GM18870 (cell line): ENCODE data around the gene XYLB.
"Not testable (repeated sequence)": the region's sequence is repeated elsewhere in the genome, so short reads cannot be mapped to it uniquely, and the experiment has no call there.

ENCODE experiments used
- ATAC-seq: cut with Tn5 transposase; IDR thresholded peaks from one replicate; pipeline ENCODE4 v1.9.1; 2021; ENCODE audit warnings: moderate library complexity; ENCODE audit not compliant: unreplicated experiment

The XYLB gene

DNA sequence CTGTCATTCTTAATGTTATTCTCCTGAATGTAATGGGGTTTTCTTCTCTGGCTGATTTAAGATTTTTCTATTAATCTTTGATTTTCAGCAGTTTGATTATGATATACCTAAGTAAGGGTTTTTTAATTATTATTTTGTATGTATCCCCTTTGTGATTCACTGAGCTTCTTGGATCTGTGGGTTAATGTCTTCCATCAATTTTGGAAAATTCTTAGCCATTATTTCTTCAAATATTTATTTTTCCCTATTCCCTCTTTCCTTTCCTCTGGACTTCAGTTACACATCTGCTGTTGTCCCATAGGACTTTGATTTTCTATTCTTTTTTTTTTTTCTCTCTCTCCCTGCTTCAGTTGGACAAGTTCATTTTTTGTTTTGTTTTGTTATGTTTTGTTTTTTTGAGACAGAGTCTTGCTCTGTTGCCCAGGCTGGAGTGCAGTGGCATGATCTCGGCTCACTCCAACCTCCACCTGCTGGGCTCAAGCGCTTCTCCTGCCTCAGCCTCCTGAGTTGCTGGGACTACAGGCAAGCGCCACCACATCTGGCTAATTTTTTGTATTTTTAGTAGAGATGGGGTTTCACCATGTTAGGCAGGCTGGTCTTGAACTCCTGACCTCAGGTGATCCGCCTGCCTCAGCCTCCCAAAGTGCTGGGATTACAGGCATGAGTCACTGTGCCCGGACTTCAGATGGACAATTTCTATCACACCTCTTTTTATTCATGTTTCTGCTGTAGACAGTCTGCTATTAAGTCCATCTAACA is 40.6 kb downstream of the XYLB start:
- ATAC-seq = no peak

DNA sequence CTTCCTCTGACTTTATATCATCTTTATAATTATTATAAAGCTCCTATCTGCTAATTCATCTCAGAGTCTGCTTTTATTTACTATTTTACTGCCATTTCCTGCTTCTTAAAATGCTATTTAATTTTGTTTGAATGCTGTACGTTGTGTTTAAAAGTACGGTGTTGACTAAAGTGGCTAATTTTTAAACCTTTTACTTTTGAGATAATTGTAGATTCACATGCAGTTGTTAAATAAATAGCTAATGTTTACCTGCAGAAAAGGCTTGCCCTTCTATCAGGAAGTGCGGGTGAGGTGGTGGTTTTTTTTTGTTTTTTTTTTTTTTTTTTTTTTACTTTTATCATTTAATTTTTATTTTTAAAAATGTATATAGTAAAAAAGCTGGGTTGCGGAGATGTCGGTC is 41.3 kb downstream of the XYLB start:
- no peak for ATAC-seq

- ATAC-seq = no peak
These were observed 46.1 kb downstream of the XYLB start for GRCh38 chr3:38392604-38393163.

DNA sequence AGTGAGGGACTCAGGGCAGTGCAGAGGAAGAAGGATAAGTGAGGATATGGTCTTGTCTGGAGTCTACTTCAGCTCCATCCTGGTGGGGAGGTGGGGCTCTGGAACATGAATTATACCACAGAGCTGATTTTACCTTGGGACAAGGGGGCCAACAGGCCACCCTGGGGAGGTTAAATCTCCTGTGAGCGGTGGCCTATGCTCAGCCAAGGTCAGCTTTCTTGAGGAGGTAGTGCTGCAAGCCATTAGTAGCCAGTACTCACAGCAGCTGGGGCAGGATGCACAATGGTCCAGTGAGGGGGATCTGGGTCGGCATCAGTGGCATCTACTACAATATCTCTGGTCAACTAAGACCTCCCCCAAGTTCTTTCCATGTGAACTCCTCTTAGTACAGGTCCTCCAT is 49.7 kb downstream of the XYLB start:
- ATAC-seq = no peak

DNA sequence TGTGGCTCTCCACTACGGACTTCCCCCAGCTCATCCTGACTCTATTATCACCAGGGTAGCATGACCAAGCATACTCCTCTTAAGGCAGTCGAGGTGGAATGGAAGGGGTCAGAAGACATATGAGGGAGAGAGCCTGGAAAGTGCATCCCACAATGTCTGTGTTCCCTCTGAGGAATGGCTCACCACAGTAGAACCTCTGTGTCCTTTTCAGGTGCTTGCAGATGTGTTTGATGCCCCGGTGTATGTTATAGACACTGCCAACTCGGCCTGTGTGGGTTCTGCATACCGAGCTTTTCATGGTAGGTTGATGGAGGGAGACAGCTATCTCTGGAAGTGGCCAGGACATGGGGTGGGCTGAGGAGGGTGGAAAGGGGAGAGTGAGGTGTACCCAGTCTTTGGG is 50.3 kb downstream of the XYLB start:
- ATAC-seq = no peak

DNA sequence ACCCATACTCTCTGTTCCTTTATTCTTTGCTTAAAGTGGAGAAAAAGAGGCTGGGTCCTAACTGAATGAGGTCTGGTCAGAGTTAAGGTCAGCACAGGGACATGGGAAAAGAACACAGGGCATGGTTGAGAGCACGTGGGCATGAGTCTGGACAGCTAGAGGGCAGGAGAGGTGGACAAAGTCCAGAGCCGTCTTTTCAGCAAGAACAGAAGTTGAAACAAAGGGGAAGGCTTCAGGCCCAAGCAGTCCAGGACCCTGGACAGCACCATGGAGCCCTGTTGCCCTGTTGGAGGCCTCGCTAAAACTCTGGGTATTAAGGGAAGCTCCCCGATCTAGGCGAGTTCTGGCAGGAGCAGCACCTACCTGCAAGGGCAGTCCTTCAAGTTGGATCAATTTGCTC is 50.7 kb downstream of the XYLB start:
- no peak for ATAC-seq

DNA sequence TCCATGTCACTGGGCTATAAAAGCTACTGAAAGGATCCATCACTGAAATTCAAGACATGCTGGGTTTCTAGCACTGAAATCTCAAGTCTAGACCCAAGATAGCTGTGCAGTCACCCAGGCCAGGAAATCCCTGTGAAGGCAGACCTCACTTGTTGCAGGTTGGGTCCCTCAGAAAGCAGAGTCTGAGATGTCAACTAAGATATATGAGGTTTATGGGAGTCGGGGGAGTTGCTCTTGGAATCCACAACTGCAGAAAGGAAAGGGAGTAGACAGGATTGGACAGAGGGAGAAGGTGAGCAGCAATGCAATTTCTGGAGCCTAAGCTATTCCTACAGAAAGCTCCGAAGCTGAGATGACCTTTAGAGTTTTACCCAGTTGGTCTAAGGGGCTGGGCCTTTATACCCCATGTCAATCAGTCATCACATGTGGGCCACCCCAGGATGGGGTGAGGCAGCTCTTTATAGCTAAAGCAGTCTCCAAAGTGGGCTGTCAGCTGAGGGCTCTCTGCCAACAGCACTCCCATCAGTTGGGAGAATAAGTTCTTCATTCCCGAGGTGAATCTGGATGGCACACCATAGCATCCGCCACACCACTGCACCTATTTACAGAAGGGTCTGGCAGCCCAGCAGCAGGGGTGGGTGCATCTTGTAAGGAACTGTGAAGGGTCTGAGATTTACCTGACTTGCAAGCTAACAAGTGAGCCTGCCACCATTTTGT is 54.8 kb downstream of the XYLB start:
- ATAC-seq = no peak

DNA sequence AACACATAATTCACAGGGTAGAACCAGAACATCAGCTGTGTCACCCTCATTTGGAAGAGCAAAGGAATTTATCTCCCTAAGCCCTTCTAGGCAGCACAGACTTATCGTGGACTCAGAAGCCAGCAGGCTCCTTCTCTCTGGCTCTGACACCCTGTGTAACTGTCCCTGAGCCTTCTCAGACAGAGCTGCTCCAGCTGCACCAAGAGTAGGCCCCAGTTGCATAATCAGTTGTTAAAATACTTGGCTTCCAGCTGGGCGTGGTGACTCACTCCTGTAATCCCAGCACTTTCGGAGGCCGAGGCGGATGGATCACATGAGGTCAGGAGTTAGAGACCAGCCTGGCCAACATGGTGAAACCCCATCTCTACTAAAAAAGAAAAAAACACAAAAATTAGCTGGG is 57.7 kb downstream of the XYLB start:
- no peak for ATAC-seq

DNA sequence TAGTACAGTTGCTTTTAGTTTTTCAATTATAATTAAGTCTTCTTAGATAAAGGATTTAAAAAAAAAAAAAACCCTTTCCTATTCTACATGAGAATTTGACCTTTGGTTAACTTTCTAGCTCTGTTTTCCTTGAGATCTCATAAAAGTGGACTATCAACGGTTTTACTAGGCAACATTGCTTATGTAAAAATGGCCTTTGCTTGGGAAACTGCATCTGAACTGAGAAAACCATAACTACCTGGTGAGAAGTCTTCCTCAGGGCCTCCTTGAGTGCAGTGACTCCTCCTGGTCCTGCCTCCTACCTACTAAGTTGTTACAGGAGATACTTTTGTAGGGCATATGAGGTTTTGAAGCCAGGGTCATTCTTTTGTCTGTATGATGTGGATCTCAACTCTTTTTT is 65.0 kb downstream of the XYLB start:
- ATAC-seq = no peak

GRCh38 chr3:38420758-38421157 is 74.2 kb downstream of the XYLB start:
- not testable (repeated sequence) for ATAC-seq

DNA sequence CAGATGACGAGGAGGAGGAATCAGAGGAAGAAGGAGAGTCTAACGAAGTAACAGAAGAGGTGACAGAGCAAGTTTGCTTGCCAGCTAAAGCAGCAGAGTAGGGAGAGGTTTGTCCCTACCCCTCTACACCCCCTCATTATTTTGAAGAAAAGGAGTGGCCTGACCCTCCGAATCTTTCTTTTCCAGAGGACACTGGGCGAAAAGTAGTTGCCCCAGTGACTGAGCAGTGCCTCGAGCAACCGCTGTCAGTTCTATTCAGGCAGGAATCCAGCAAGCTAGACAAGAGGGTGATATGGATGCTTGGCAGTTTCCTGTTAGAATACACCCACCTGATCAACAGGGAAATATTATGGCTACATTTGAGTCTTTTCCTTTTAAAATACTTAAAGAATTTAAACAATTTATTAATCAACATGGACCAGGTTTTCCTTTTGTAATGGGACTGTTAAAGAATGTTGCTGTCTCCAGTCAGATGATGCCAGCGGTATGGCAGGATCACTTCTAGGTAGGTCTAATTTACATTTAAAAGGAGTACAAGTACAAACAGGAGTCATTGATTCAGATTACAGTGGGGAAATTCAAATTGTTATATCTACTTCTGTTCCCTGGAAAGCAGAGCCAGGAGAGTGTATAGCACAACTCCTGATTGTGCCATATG is 75.2 kb downstream of the XYLB start:
- ATAC-seq = no peak

GRCh38 chr3:38426798-38427426 is 80.3 kb downstream of the XYLB start:
- ATAC-seq = not testable (repeated sequence)

GRCh38 chr3:38432871-38433658 is 86.5 kb downstream of the XYLB start:
- ATAC-seq = not testable (repeated sequence)

DNA sequence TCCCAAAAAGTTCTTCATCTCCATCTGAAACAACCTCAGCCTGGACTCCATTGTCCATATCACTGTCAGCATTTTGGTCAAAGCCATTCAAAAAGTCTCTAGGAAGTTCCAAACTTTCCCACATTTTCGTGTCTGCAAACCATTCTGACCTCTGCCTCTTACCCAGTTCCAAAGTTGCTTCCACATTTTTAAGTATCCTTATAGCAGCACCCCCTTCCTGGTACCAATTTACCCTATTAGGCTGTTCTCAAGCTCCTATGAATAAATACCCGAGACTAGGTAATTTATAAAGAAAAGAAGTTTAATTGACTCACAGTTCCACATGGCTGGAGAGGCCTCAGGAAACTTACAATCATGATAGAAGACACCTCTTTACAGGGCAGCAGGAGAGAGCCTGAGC is 87.1 kb downstream of the XYLB start:
- ATAC-seq = not testable (repeated sequence)

DNA sequence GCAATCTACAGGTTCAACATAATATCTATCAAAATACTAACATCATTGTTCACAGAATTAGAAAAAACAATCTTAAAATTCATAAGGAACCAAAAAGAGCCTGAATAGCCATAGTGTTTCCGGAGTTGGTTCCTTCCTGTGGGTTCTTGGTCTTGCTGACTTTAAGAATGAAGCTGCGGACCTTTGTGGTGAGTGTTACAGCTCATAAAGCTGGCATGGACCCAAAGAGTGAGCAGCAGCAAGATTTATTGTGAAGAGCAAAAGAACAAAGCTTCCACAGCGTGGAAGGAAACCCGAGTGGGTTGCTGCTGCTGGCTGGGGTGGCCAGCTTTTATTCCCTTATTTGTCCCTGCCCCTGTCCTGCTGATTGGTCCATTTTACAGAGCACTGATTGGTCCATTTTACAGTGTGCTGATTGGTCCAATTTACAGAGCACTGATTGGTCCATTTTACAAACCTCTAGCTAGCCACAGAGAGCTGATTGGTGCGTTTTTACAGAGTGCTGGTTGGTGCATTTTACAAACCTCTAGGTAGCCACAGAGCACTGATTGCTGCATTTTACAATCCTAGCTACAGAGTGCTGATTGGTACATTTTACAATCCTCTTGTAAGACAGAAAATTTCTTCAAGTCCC is 92.0 kb downstream of the XYLB start:
- ATAC-seq = not testable (repeated sequence)

GRCh38 chr3:38443205-38443604 is 96.6 kb downstream of the XYLB start:
- not testable (repeated sequence) for ATAC-seq

DNA sequence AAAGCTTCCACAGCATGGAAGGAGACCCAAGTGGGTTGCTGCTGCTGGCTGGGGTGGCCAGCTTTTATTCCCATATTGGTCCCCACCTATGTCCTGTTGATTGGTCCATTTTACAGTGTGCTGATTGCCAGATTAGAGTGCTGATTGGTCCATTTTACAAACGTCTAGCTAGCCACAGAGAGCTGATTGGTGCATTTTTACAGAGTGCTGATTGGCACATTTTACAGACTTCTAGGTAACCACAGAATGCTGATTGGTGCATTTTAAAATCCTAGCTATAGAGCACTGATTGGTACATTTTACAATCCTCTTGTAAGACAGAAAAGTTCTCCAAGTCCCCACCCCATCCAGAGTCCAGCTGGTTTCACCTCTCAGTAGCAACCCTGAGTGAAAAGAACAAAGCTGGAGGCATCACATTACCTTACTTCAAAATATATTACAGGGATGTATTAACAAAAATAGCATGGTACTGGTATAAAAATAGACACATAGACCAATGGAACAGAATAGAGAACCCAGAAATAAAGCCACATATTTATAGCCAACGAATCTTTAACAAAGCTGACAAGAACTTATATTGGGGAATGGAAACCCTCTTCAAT is 99.6 kb downstream of the XYLB start:
- no peak for ATAC-seq

- no peak for ATAC-seq
These were observed 100.2 kb downstream of the XYLB start for GRCh38 chr3:38446812-38447211.

GRCh38 chr3:38450853-38451252 is 104.3 kb downstream of the XYLB start:
- no peak for ATAC-seq
